ENCODE measurements around the gene CAMTA1. TPM values are rescaled to one million over a fixed set of nuclear protein-coding genes. Genes with fewer than 3 reads are reported as not detected.

The CAMTA1 gene
- total RNA-seq, 2 donors from 2014 or later: 100 to 102 TPM

DNA sequence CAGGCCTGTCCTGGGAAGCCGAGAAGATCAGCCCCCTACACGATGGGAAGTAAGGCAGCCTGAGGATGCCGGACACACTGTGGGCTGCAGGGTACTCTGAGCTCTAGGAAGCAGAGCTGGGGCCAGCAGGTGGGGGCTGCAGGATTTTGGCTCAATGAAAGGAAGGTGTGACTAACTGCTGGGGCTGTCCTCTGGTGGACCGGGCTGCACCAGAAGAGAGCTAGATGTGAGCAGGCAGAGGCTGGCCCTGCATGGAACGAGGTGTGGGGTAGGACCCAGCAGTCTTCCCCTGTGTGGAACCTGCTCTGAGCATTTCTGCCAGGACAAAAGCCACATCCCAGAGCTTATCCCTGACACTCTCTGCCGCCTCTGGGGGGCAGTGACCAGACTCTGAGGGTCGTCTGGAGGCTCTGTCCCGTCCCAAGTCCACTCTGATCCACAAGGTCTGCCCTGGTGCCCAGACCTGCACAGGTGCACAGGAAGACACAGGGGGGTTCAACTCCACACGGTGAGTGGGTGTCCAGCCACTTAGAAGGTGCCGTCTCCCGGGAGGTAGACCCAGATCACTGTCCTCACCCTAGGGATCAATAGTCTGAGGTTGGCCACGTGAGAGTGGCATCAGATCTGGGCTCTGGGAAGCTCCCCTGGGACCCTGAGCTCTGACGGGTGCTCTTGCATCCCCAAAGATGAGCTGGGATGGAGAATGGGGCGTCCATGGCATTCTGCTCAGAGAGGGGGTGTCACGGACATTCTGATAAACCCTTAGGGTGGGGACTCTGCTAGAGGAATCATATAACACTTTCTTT lies 798.2 kb downstream of the CAMTA1 start:
- DNase-seq (ENCODE audit: low spot score): no peak
- H3K9me3 ChIP-seq: no peaks in the 10 kb centered on the region
- H3K27me3 ChIP-seq (replicated peaks; ENCODE audit: insufficient read depth): no peaks in the 10 kb centered on the region
- no peak overlapping the region for H3K27ac ChIP-seq
- H3K36me3 ChIP-seq: no peaks in the 10 kb centered on the region
- H3K4me3 ChIP-seq: no peak overlapping the region
- H3K4me1 ChIP-seq (replicated peaks): no peaks in the 10 kb centered on the region
- intact Hi-C loops (cut with DNase I): no loop called here
- TF ChIP-seq POLR2A (IDR thresholded peaks at IDR 0.05): no peak
- TF ChIP-seq, protein P1, sequence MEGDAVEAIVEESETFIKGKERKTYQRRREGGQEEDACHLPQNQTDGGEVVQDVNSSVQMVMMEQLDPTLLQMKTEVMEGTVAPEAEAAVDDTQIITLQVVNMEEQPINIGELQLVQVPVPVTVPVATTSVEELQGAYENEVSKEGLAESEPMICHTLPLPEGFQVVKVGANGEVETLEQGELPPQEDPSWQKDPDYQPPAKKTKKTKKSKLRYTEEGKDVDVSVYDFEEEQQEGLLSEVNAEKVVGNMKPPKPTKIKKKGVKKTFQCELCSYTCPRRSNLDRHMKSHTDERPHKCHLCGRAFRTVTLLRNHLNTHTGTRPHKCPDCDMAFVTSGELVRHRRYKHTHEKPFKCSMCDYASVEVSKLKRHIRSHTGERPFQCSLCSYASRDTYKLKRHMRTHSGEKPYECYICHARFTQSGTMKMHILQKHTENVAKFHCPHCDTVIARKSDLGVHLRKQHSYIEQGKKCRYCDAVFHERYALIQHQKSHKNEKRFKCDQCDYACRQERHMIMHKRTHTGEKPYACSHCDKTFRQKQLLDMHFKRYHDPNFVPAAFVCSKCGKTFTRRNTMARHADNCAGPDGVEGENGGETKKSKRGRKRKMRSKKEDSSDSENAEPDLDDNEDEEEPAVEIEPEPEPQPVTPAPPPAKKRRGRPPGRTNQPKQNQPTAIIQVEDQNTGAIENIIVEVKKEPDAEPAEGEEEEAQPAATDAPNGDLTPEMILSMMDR (IDR thresholded peaks at IDR 0.05): no peak
- TF ChIP-seq POLR2AphosphoS5 (IDR thresholded peaks at IDR 0.05): no peak
- WGBS: 82% methylated on average over 15 of the region's 15 CpGs

DNA sequence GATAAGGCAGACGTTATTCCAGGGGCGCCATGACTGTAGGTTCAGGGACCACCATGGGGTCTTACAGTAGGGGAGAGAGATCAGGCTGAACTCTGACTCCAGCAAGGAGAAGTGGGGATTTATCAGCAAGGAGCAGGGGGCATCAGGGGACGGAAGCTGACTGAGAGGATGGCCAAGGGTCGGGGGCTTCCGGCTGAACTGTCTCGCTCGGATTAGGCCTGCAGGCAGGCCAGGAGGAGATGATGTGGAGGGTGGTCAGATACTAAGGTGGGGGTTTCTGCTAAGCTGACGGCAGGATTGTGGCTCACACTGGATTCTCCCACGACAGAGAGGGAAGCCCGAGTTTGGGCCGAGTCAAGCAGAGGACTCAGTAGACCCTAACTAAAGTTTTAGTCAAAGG lies 798.9 kb downstream of the CAMTA1 start:
- H3K27ac ChIP-seq: no peak overlapping the region
- intact Hi-C loops (cut with DNase I): no loop called here
- WGBS: 94% methylated on average over 11 of the region's 11 CpGs
- H3K4me1 ChIP-seq (replicated peaks): no peaks in the 10 kb centered on the region
- H3K4me3 ChIP-seq: no peak overlapping the region
- TF ChIP-seq POLR2AphosphoS5 (IDR thresholded peaks at IDR 0.05) (no peak), POLR2A (IDR thresholded peaks at IDR 0.05) (no peak)
- TF ChIP-seq, protein P1 (IDR thresholded peaks at IDR 0.05): no peak
- no peaks in the 10 kb centered on the region for H3K9me3 ChIP-seq
- no peak for DNase-seq (ENCODE audit: low spot score)
- no peaks in the 10 kb centered on the region for H3K27me3 ChIP-seq (replicated peaks; ENCODE audit: insufficient read depth)
- no peaks in the 10 kb centered on the region for H3K36me3 ChIP-seq

DNA sequence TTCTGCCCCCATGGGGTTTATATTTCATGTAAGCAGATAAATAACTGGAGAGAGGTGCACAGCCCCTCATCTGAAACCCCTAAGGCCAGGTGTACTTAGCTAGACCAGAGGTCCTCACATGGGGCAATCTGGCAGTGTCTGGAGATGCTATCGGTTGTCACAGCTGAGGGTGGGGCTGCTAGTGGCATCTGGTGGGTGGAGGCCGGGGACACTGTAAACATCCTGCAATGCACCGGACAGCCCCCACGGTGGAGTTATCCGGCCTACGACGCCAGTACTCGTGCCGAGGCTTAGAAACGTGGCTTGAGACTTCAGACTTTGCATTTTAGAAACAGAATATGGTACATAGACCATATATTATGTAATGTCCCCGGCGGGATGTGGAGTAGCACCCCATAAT lies 799.4 kb downstream of the CAMTA1 start:
- Histone ChIP-seq H3K9me3 (no peaks in the 10 kb centered on the region), H3K36me3 (no peaks in the 10 kb centered on the region), H3K4me3 (no peak overlapping the region), H3K27me3 (replicated peaks; ENCODE audit: insufficient read depth) (no peaks in the 10 kb centered on the region), H3K4me1 (replicated peaks) (no peaks in the 10 kb centered on the region), H3K27ac (no peak overlapping the region)
- WGBS: 90% methylated on average over 12 of the region's 12 CpGs
- TF ChIP-seq, protein P1 (IDR thresholded peaks at IDR 0.05): no peak
- TF ChIP-seq POLR2AphosphoS5 (IDR thresholded peaks at IDR 0.05) (no peak), POLR2A (IDR thresholded peaks at IDR 0.05) (no peak)
- intact Hi-C loops (cut with DNase I): no loop called here
- DNase-seq (ENCODE audit: low spot score): no peak

DNA sequence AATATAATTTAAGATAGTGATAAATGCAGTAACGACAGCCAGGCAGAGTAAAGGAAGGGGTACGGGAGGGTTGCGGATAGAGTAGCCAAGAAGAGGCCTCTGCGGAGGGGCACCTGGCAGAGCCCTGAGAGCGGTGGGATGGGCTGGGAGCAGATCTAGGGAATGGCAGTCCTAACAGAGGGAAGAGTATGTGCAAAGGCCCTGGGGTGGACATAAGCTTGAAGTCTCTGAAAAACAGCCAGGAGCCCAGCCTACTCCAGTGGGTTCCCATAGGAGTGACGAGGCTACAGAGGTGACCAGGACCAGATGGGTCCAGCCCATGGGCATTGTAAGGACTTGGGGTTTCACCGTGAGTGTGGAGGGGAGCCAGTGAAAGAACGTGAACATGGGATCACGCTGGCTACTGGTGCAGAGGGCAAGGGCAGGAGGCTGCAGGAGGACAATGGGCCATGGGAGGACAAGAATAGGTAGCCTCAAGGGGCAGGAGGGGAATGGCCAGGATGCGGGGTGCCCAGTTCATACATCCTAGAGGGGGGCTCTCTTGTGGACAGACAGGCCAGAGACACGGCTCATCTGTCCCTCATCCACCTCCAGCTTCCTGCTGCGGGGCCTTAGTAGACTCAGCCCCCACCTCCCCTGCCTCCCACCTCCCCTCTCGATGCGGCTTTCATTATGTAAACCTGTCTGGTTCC lies 800.1 kb downstream of the CAMTA1 start:
- Histone ChIP-seq H3K4me1 (replicated peaks) (no peaks in the 10 kb centered on the region), H3K27ac (no peak overlapping the region), H3K27me3 (replicated peaks; ENCODE audit: insufficient read depth) (no peaks in the 10 kb centered on the region), H3K36me3 (no peaks in the 10 kb centered on the region), H3K4me3 (no peak overlapping the region), H3K9me3 (no peaks in the 10 kb centered on the region)
- TF ChIP-seq POLR2A (IDR thresholded peaks at IDR 0.05) (no peak), POLR2AphosphoS5 (IDR thresholded peaks at IDR 0.05) (no peak)
- TF ChIP-seq, protein P1 (IDR thresholded peaks at IDR 0.05): no peak
- DNase-seq (ENCODE audit: low spot score): no peak
- intact Hi-C loops (cut with DNase I): no loop called here
- WGBS: 87% methylated on average over 14 of the region's 14 CpGs

Data from prostate gland (tissue), 2 donors.